HUES6 (cell line): ENCODE measurements around the gene SHISA5.
"Not testable (repeated sequence)": the region's sequence is repeated elsewhere in the genome, so short reads cannot be mapped to it uniquely, and the experiment has no call there.

Experiments
- H3K27ac ChIP-seq: 2 replicates; pipeline ENCODE4 v1.7.0; 2013; ENCODE audit warnings: low read depth, mild to moderate bottlenecking, low read length, inconsistent platforms
- H3K27me3 ChIP-seq: 2 replicates; pipeline ENCODE4 v1.6.1; 2013; ENCODE audit warnings: low read length; ENCODE audit not compliant: control insufficient read depth, insufficient read depth
- H3K36me3 ChIP-seq: 2 replicates; pipeline ENCODE4 v1.6.1; 2013; ENCODE audit warnings: low read length; ENCODE audit not compliant: control insufficient read depth, insufficient read depth
- H3K4me1 ChIP-seq: 2 replicates; pipeline ENCODE4 v1.6.1; 2013; ENCODE audit warnings: low read length; ENCODE audit not compliant: control insufficient read depth, insufficient read depth
- H3K4me3 ChIP-seq: 2 replicates; pipeline ENCODE4 v1.5.1; 2013; ENCODE audit warnings: low read depth, low read length
- H3K9ac ChIP-seq: one replicate; pipeline ENCODE4 v1.6.1; 2013; ENCODE audit warnings: mild to moderate bottlenecking, low read length
- H3K9me3 ChIP-seq: 2 replicates; pipeline ENCODE4 v1.6.1; 2013; ENCODE audit warnings: low read depth, low read length; ENCODE audit not compliant: control insufficient read depth, insufficient read depth

Gene SHISA5

GRCh38 chr3:48504051-48504946 lies at the start of gene SHISA5:
TSS of gene SHISA5 (minus strand) at chr3:48504174. CDS start at chr3:48504094, 80 bp downstream.
- no peaks in the 10 kb centered on the region for H3K9me3 ChIP-seq
- peaks cover 15% of the 10 kb centered on the region for H3K36me3 ChIP-seq
- H3K4me3 ChIP-seq = peak within 1 kb of the TSS; percentile 81
- H3K27ac ChIP-seq = peak within 1 kb of the TSS; percentile 75; the same call in 1 of the 2 replicates
- peaks cover 26% of the 10 kb centered on the region for H3K4me1 ChIP-seq
- peak within 1 kb of the TSS; percentile 73 for H3K9ac ChIP-seq
- H3K27me3 ChIP-seq = no peaks in the 10 kb centered on the region

- Histone ChIP-seq H3K9ac (no peak overlapping the region), H3K9me3 (no peaks in the 10 kb centered on the region), H3K36me3 (peaks cover 22% of the 10 kb centered on the region), H3K4me3 (no peak overlapping the region), H3K4me1 (peaks cover 23% of the 10 kb centered on the region), H3K27me3 (no peaks in the 10 kb centered on the region), H3K27ac (no peak overlapping the region)
Measured at GRCh38 chr3:48553361-48553760, 49.4 kb upstream of the SHISA5 start.

- H3K27ac ChIP-seq = no peak overlapping the region
- no peaks in the 10 kb centered on the region for H3K27me3 ChIP-seq
- no peak overlapping the region for H3K9ac ChIP-seq
- no peak overlapping the region for H3K4me3 ChIP-seq
- H3K9me3 ChIP-seq = no peaks in the 10 kb centered on the region
- peaks cover 18% of the 10 kb centered on the region for H3K4me1 ChIP-seq
- peaks cover 31% of the 10 kb centered on the region for H3K36me3 ChIP-seq
Measured at GRCh38 chr3:48552111-48552951, 48.4 kb upstream of the SHISA5 start.

- H3K4me1 ChIP-seq = peaks cover 18% of the 10 kb centered on the region
Measured at GRCh38 chr3:48551651-48552050, 47.7 kb upstream of the SHISA5 start.

GRCh38 chr3:48548729-48549705 lies 45.0 kb upstream of the SHISA5 start:
- no peak overlapping the region for H3K4me3 ChIP-seq
- no peaks in the 10 kb centered on the region for H3K27me3 ChIP-seq
- H3K9ac ChIP-seq = no peak overlapping the region
- H3K4me1 ChIP-seq = peaks cover 4% of the 10 kb centered on the region; the same call in 1 of the 2 replicates
- H3K9me3 ChIP-seq = no peaks in the 10 kb centered on the region
- no peak overlapping the region for H3K27ac ChIP-seq
- peaks cover 44% of the 10 kb centered on the region for H3K36me3 ChIP-seq

More at GRCh38 chr3:48551651-48552050, 47.7 kb upstream of the SHISA5 start:
- H3K9ac ChIP-seq, H3K27me3 ChIP-seq, H3K27ac ChIP-seq, H3K9me3 ChIP-seq, H3K4me3 ChIP-seq: not testable (repeated sequence)
- peaks cover 38% of the 10 kb centered on the region for H3K36me3 ChIP-seq

- H3K4me1 ChIP-seq = no peaks in the 10 kb centered on the region; the same call in 1 of the 2 replicates
- H3K27ac ChIP-seq = no peak overlapping the region
- H3K9me3 ChIP-seq = no peaks in the 10 kb centered on the region
Measured at GRCh38 chr3:48548126-48548525, 44.2 kb upstream of the SHISA5 start.

GRCh38 chr3:48546203-48546829 lies 42.3 kb upstream of the SHISA5 start:
- H3K27me3 ChIP-seq = no peaks in the 10 kb centered on the region
- no peaks in the 10 kb centered on the region; the same call in 1 of the 2 replicates for H3K4me1 ChIP-seq
- no peaks in the 10 kb centered on the region for H3K9me3 ChIP-seq
- H3K9ac ChIP-seq = no peak overlapping the region
- H3K27ac ChIP-seq = no peak overlapping the region
- no peak overlapping the region for H3K4me3 ChIP-seq
- H3K36me3 ChIP-seq = peaks cover 57% of the 10 kb centered on the region

More at GRCh38 chr3:48548126-48548525, 44.2 kb upstream of the SHISA5 start:
- no peaks in the 10 kb centered on the region for H3K27me3 ChIP-seq
- H3K36me3 ChIP-seq = peaks cover 50% of the 10 kb centered on the region
- H3K9ac ChIP-seq = no peak overlapping the region
- H3K4me3 ChIP-seq = no peak overlapping the region

GRCh38 chr3:48544141-48544540 lies 40.2 kb upstream of the SHISA5 start:
- peaks cover 60% of the 10 kb centered on the region for H3K36me3 ChIP-seq
- no peak overlapping the region for H3K27ac ChIP-seq

GRCh38 chr3:48543271-48543866 lies 39.4 kb upstream of the SHISA5 start:
- Histone ChIP-seq H3K4me1 (no peaks in the 10 kb centered on the region), H3K36me3 (peaks cover 64% of the 10 kb centered on the region), H3K27me3 (no peaks in the 10 kb centered on the region), H3K4me3 (no peak overlapping the region), H3K27ac (no peak overlapping the region), H3K9me3 (no peaks in the 10 kb centered on the region), H3K9ac (no peak overlapping the region)

More at GRCh38 chr3:48544141-48544540, 40.2 kb upstream of the SHISA5 start:
- no peaks in the 10 kb centered on the region for H3K27me3 ChIP-seq
- H3K4me3 ChIP-seq = no peak overlapping the region
- H3K9ac ChIP-seq = no peak overlapping the region
- no peaks in the 10 kb centered on the region for H3K9me3 ChIP-seq
- H3K4me1 ChIP-seq = no peaks in the 10 kb centered on the region; the same call in 1 of the 2 replicates
